ENCODE data around the gene P4HB. TPM values are rescaled to one million over a fixed set of nuclear protein-coding genes. Genes with fewer than 3 reads are reported as not detected.

Gene P4HB
- total RNA-seq, 3 donors from 2014 or later: 374 to 475 (median 466) TPM

- no peak for DNase-seq (ENCODE audit: low spot score in 2 of 2)
- Histone ChIP-seq H3K27ac (no peak overlapping the region), H3K36me3 (no peaks in the 10 kb centered on the region), H3K9me3 (no peaks in the 10 kb centered on the region), H3K27me3 (no peaks in the 10 kb centered on the region), H3K4me1 (peaks cover 0 to 9% of the 10 kb centered on the region in 2 donors), H3K4me3 (no peak overlapping the region)
- intact Hi-C loops (cut with DNase I; ENCODE audit: low total_unique reads): no loop called here
- no peak for TF ChIP-seq POLR2AphosphoS5 (IDR thresholded peaks at IDR 0.05)
- TF ChIP-seq POLR2A (IDR thresholded peaks at IDR 0.05): no peak
Measured at GRCh38 chr17:81905993-81906392, 45.7 kb upstream of the P4HB start.

- Histone ChIP-seq H3K4me3 (no peak overlapping the region), H3K27me3 (no peaks in the 10 kb centered on the region), H3K27ac (no peak overlapping the region), H3K4me1 (peaks cover 0 to 6% of the 10 kb centered on the region in 2 donors), H3K36me3 (no peaks in the 10 kb centered on the region), H3K9me3 (no peaks in the 10 kb centered on the region)
- no peak for DNase-seq (ENCODE audit: low spot score in 2 of 2)
- intact Hi-C loops (cut with DNase I; ENCODE audit: low total_unique reads): no loop called here
- TF ChIP-seq CTCF (IDR thresholded peaks at IDR 0.05): no peak
- no peak for TF ChIP-seq POLR2AphosphoS5 (IDR thresholded peaks at IDR 0.05)
- no peak for TF ChIP-seq POLR2A (IDR thresholded peaks at IDR 0.05)
Measured at GRCh38 chr17:81905424-81905875, 45.1 kb upstream of the P4HB start.

DNA sequence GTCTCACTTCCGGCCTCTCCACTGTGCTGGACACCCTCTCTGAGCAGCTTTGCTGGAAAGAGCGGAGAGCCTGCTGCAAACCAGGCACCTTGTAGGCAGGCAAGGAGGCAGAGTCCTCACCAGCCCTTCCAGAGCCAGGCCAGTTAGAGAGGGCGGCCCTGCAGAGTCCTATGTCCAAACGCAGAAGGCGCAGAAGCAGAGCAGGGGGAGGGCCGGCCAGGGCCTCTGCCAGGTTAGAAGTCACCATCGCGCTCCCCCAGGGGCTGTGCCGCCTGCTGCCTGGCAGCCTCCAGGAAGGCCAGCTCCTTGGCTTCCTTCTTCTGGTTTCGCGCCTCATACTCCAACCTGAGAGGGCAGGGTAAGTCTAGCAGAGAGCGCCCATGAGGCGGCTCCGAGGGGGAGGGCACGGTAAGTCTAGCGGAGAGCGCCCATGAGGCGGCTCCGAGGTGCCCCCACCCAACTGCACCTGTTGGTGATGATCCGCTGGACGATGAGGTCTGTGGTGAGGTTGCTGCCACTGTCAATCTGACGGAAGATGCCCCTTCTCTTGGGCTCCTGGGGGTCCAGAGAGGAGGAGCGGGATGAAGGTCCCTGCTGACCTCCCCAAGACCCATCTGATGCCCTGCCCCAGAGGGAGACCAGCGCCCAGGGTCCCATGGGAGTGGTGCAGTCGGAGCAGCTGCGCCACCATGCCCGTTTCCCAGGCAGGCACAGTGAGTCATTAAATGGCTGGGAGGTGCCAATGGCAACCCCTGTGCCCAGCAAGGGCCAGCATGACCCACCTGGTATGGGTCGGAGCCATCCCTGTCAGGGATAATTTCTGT, 44.5 kb upstream of the P4HB start:
- Histone ChIP-seq H3K4me1 (no peaks in the 10 kb centered on the region), H3K36me3 (no peaks in the 10 kb centered on the region), H3K27me3 (no peaks in the 10 kb centered on the region), H3K27ac (no peak overlapping the region), H3K9me3 (no peaks in the 10 kb centered on the region), H3K4me3 (no peak overlapping the region)
- no peak for DNase-seq (ENCODE audit: low spot score in 2 of 2)
- intact Hi-C loops (cut with DNase I; ENCODE audit: low total_unique reads): no loop called here
- TF ChIP-seq POLR2A (IDR thresholded peaks at IDR 0.05) (no peak), CTCF (IDR thresholded peaks at IDR 0.05) (no peak), POLR2AphosphoS5 (IDR thresholded peaks at IDR 0.05) (no peak)

DNA sequence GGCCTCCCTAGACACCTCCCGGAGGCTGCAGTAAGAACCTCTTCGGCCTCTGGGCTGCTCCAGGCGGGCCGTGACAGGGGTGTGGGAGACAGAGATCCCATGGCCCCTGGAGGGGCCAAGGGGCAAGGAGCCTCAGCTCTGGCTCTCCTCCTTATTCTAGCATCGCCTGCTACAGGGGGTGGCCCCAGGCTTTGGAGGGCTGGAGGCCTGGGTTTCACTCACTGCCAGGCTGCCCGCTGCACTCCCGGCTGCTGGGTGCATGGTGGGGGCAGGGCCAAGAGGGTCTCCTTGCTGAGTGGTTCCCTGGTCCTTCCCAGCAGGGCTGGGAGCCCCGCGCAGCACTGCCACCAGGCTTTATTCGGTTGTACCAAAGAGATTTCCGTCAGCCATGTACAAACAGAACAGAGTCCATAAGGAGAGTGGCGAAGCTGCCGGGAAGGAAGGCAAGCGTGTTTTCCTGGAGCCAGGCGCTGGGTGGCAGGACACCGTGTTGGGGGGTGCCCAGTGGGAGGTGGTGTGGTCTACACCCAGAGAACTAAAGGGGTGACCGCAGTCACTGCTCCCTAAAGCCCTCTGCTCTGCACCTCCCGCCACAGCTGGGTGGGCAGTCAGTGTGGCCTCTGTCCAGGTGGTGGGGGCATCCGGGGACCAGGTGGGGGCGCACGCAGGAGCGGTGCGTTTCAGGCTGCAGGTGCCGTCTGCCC, 43.7 kb upstream of the P4HB start:
- H3K4me1 ChIP-seq: no peaks in the 10 kb centered on the region
- no peak overlapping the region for H3K4me3 ChIP-seq
- H3K9me3 ChIP-seq: no peaks in the 10 kb centered on the region
- H3K27me3 ChIP-seq: no peaks in the 10 kb centered on the region
- TF ChIP-seq POLR2A (IDR thresholded peaks at IDR 0.05) (no peak), POLR2AphosphoS5 (IDR thresholded peaks at IDR 0.05) (no peak), CTCF (IDR thresholded peaks at IDR 0.05) (no peak)
- no peaks in the 10 kb centered on the region for H3K36me3 ChIP-seq
- intact Hi-C loops (cut with DNase I; ENCODE audit: low total_unique reads): no loop called here
- no peak for DNase-seq (ENCODE audit: low spot score in 2 of 2)
- H3K27ac ChIP-seq: no peak overlapping the region

- no peaks in the 10 kb centered on the region for H3K27me3 ChIP-seq
- no peaks in the 10 kb centered on the region for H3K9me3 ChIP-seq
- no peak for DNase-seq (ENCODE audit: low spot score in 2 of 2)
- intact Hi-C loops (cut with DNase I; ENCODE audit: low total_unique reads): no loop called here
- no peak overlapping the region for H3K4me3 ChIP-seq
- no peak for TF ChIP-seq POLR2AphosphoS5 (IDR thresholded peaks at IDR 0.05)
- no peak for TF ChIP-seq CTCF (IDR thresholded peaks at IDR 0.05)
- TF ChIP-seq POLR2A (IDR thresholded peaks at IDR 0.05): no peak
- H3K27ac ChIP-seq: no peak overlapping the region
- no peaks in the 10 kb centered on the region for H3K36me3 ChIP-seq
- H3K4me1 ChIP-seq: no peaks in the 10 kb centered on the region
Measured at GRCh38 chr17:81903415-81903831, 43.1 kb upstream of the P4HB start.

All from breast epithelium (tissue), 4 donors.